ENCODE data around the gene TMCO4. TPM values are rescaled to one million over a fixed set of nuclear protein-coding genes. Genes with fewer than 3 reads are reported as not detected.
A peak's percentile ranks its signal among the peaks of the same experiment; 100 is the strongest.
"Not testable (repeated sequence)": the region's sequence is repeated elsewhere in the genome, so short reads cannot be mapped to it uniquely, and the experiment has no call there.

The TMCO4 gene
- total RNA-seq, 1 donor from 2014 or later, result 10.0 TPM

- Mint-ChIP-seq H3K9me3 (ENCODE audit: low read depth) (no peaks in the 10 kb centered on the region), H3K27ac (ENCODE audit: unreplicated experiment) (no peak overlapping the region), H3K27me3 (ENCODE audit: low read depth) (no peaks in the 10 kb centered on the region), H3K36me3 (ENCODE audit: low read depth) (no peaks in the 10 kb centered on the region), H3K4me3 (ENCODE audit: unreplicated experiment) (no peak overlapping the region), H3K4me1 (ENCODE audit: low read depth) (peaks cover 38% of the 10 kb centered on the region)
- no peak for DNase-seq (ENCODE audit: low spot score)
- TF ChIP-seq, protein P1, sequence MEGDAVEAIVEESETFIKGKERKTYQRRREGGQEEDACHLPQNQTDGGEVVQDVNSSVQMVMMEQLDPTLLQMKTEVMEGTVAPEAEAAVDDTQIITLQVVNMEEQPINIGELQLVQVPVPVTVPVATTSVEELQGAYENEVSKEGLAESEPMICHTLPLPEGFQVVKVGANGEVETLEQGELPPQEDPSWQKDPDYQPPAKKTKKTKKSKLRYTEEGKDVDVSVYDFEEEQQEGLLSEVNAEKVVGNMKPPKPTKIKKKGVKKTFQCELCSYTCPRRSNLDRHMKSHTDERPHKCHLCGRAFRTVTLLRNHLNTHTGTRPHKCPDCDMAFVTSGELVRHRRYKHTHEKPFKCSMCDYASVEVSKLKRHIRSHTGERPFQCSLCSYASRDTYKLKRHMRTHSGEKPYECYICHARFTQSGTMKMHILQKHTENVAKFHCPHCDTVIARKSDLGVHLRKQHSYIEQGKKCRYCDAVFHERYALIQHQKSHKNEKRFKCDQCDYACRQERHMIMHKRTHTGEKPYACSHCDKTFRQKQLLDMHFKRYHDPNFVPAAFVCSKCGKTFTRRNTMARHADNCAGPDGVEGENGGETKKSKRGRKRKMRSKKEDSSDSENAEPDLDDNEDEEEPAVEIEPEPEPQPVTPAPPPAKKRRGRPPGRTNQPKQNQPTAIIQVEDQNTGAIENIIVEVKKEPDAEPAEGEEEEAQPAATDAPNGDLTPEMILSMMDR (IDR thresholded peaks at IDR 0.05), result no peak
These were observed 159.7 kb downstream of the TMCO4 start for GRCh38 chr1:19639999-19640362.

GRCh38 chr1:19639228-19639627 is 160.5 kb downstream of the TMCO4 start:
- not testable (repeated sequence) for H3K4me3 Mint-ChIP-seq (ENCODE audit: unreplicated experiment); H3K9me3 Mint-ChIP-seq (ENCODE audit: low read depth); H3K36me3 Mint-ChIP-seq (ENCODE audit: low read depth); DNase-seq (ENCODE audit: low spot score); H3K27ac Mint-ChIP-seq (ENCODE audit: unreplicated experiment); H3K27me3 Mint-ChIP-seq (ENCODE audit: low read depth)
- H3K4me1 Mint-ChIP-seq (ENCODE audit: low read depth), result peaks cover 38% of the 10 kb centered on the region
- TF ChIP-seq, protein P1 (IDR thresholded peaks at IDR 0.05), result peak; percentile 36

- Mint-ChIP-seq H3K27ac (ENCODE audit: unreplicated experiment) (no peak overlapping the region), H3K27me3 (ENCODE audit: low read depth) (no peaks in the 10 kb centered on the region), H3K4me3 (ENCODE audit: unreplicated experiment) (no peak overlapping the region), H3K36me3 (ENCODE audit: low read depth) (no peaks in the 10 kb centered on the region), H3K4me1 (ENCODE audit: low read depth) (peaks cover 32% of the 10 kb centered on the region), H3K9me3 (ENCODE audit: low read depth) (no peaks in the 10 kb centered on the region)
- TF ChIP-seq, protein P1 (IDR thresholded peaks at IDR 0.05), result no peak
- no peak for DNase-seq (ENCODE audit: low spot score)
These were observed 162.1 kb downstream of the TMCO4 start for GRCh38 chr1:19637606-19638005.

- not testable (repeated sequence) for H3K27ac Mint-ChIP-seq (ENCODE audit: unreplicated experiment); DNase-seq (ENCODE audit: low spot score); H3K27me3 Mint-ChIP-seq (ENCODE audit: low read depth); H3K36me3 Mint-ChIP-seq (ENCODE audit: low read depth); H3K9me3 Mint-ChIP-seq (ENCODE audit: low read depth); H3K4me3 Mint-ChIP-seq (ENCODE audit: unreplicated experiment)
- peaks cover 32% of the 10 kb centered on the region for H3K4me1 Mint-ChIP-seq (ENCODE audit: low read depth)
These were observed 163.0 kb downstream of the TMCO4 start for GRCh38 chr1:19636749-19637148.

GRCh38 chr1:19636065-19636464 is 163.7 kb downstream of the TMCO4 start:
- DNase-seq (ENCODE audit: low spot score), result no peak
- Mint-ChIP-seq H3K9me3 (ENCODE audit: low read depth) (no peaks in the 10 kb centered on the region), H3K27ac (ENCODE audit: unreplicated experiment) (no peak overlapping the region), H3K4me1 (ENCODE audit: low read depth) (peaks cover 27% of the 10 kb centered on the region), H3K4me3 (ENCODE audit: unreplicated experiment) (no peak overlapping the region), H3K27me3 (ENCODE audit: low read depth) (no peaks in the 10 kb centered on the region), H3K36me3 (ENCODE audit: low read depth) (no peaks in the 10 kb centered on the region)
- TF ChIP-seq, protein P1 (IDR thresholded peaks at IDR 0.05), result no peak

DNA sequence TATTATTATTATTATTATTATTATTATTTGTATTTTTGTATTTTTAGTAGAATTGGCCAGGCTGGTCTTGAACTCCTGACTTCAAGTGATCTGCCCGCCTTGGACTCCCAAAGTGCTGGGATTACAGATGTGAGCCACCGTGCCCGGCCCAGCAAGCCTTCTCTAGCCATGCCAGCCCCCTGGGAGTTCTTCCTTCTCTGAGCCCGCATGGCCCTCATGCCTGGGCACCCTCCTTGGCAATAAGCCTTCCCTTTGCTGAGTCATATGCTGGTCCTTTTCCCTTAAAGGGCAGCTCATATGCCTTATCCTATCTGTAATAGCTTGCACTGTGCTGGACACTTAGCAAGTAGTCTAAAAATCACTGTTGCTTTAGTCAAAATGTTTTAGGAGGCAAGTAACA is 164.1 kb downstream of the TMCO4 start:
- H3K27ac Mint-ChIP-seq (ENCODE audit: unreplicated experiment), result no peak overlapping the region
- peaks cover 22% of the 10 kb centered on the region for H3K4me1 Mint-ChIP-seq (ENCODE audit: low read depth)
- DNase-seq (ENCODE audit: low spot score), result no peak
- no peaks in the 10 kb centered on the region for H3K27me3 Mint-ChIP-seq (ENCODE audit: low read depth)
- TF ChIP-seq, protein P1 (IDR thresholded peaks at IDR 0.05), result no peak
- H3K4me3 Mint-ChIP-seq (ENCODE audit: unreplicated experiment), result no peak overlapping the region
- no peaks in the 10 kb centered on the region for H3K36me3 Mint-ChIP-seq (ENCODE audit: low read depth)
- no peaks in the 10 kb centered on the region for H3K9me3 Mint-ChIP-seq (ENCODE audit: low read depth)

DNA sequence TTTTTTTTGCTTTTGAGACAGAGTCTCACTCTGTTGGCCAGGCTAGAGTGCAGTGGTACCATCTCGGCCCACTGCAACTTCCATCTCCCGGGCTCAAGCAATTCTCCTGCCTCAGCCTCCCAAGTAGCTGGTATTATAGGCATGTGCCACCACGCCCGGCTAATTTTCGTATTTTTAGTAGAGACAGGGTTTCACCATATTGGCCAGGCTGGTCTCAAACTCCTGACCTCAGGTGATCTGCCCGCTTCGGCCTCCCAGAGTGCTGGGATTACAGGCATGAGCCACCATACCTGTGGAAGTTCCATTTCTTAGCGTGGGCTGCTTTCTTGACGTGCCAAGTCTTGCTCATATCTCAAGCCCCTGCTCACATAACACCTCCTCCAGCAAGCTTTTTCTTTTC is 164.7 kb downstream of the TMCO4 start:
- not testable (repeated sequence) for H3K27me3 Mint-ChIP-seq (ENCODE audit: low read depth); DNase-seq (ENCODE audit: low spot score); H3K9me3 Mint-ChIP-seq (ENCODE audit: low read depth); H3K4me3 Mint-ChIP-seq (ENCODE audit: unreplicated experiment); H3K27ac Mint-ChIP-seq (ENCODE audit: unreplicated experiment); H3K36me3 Mint-ChIP-seq (ENCODE audit: low read depth)
- peaks cover 17% of the 10 kb centered on the region for H3K4me1 Mint-ChIP-seq (ENCODE audit: low read depth)
